ENCODE results near the gene DAB2IP. TPM values are rescaled to one million over a fixed set of nuclear protein-coding genes. Genes with fewer than 3 reads are reported as not detected.
A peak's percentile ranks its signal among the peaks of the same experiment; 100 is the strongest.

The DAB2IP gene
- total RNA-seq, 6 donors from 2014 or later = 61.8 to 98.0 (median 77.2) TPM

GRCh38 chr9:121781701-121782464, 130.4 kb downstream of the DAB2IP start:
- WGBS, 2 donors = 93 to 98% methylated on average over 15 to 17 of the region's 17 CpGs
- peaks cover 8 to 15% (median 9%) of the 10 kb centered on the region in 4 donors for H3K4me1 ChIP-seq
- H3K9me3 ChIP-seq = no peaks in the 10 kb centered on the region
- DNase-seq (peak in 1 of 2 donors; percentile 35), ATAC-seq (ENCODE audit: low FRiP score in 2 of 2) (no peak)
- no peak overlapping the region for H3K4me3 ChIP-seq
- TF ChIP-seq POLR2AphosphoS5 (IDR thresholded peaks at IDR 0.05) (no peak), POLR2A (IDR thresholded peaks at IDR 0.05) (no peak), EP300 (IDR thresholded peaks at IDR 0.05) (no peak), CTCF (IDR thresholded peaks at IDR 0.05) (no peak)
- H3K36me3 ChIP-seq = peaks cover 11 to 77% (median 50%) of the 10 kb centered on the region in 4 donors
- H3K27me3 ChIP-seq = no peaks in the 10 kb centered on the region
- H3K27ac ChIP-seq = no peak overlapping the region

- DNase-seq = no peak
- no peaks in the 10 kb centered on the region for H3K27me3 ChIP-seq
- H3K4me3 ChIP-seq = no peak overlapping the region
- ATAC-seq (ENCODE audit: low FRiP score in 2 of 2) = no peak
- H3K4me1 ChIP-seq = peaks cover 8 to 15% (median 9%) of the 10 kb centered on the region in 4 donors
- H3K9me3 ChIP-seq = no peaks in the 10 kb centered on the region
- peaks cover 11 to 74% (median 46%) of the 10 kb centered on the region in 4 donors for H3K36me3 ChIP-seq
- TF ChIP-seq POLR2AphosphoS5 (IDR thresholded peaks at IDR 0.05) (no peak), EP300 (IDR thresholded peaks at IDR 0.05) (no peak), POLR2A (IDR thresholded peaks at IDR 0.05) (no peak), CTCF (IDR thresholded peaks at IDR 0.05) (no peak)
- no peak overlapping the region for H3K27ac ChIP-seq
- WGBS, 2 donors = 96% methylated on average over 7 to 15 of the region's 17 CpGs
These were observed 131.2 kb downstream of the DAB2IP start for GRCh38 chr9:121782514-121783110.

- ATAC-seq (ENCODE audit: low FRiP score in 2 of 2) (no peak), DNase-seq (no peak)
- no peak for TF ChIP-seq CTCF (IDR thresholded peaks at IDR 0.05)
- no peak for TF ChIP-seq POLR2AphosphoS5 (IDR thresholded peaks at IDR 0.05)
- no peak for TF ChIP-seq POLR2A (IDR thresholded peaks at IDR 0.05)
- no peak for TF ChIP-seq EP300 (IDR thresholded peaks at IDR 0.05)
These were observed 131.7 kb downstream of the DAB2IP start for GRCh38 chr9:121783111-121783510.

GRCh38 chr9:121783521-121784507, 132.4 kb downstream of the DAB2IP start:
- Histone ChIP-seq H3K4me1 (peaks cover 2 to 15% (median 9%) of the 10 kb centered on the region in 4 donors), H3K27me3 (no peaks in the 10 kb centered on the region), H3K4me3 (no peak overlapping the region), H3K27ac (peak overlapping the region in 1 of 4 donors; percentile 39), H3K36me3 (peaks cover 11 to 65% (median 44%) of the 10 kb centered on the region in 4 donors), H3K9me3 (no peaks in the 10 kb centered on the region)
- no peak for TF ChIP-seq CTCF (IDR thresholded peaks at IDR 0.05)
- no peak for TF ChIP-seq POLR2A (IDR thresholded peaks at IDR 0.05)
- peak; percentile 18 to 59 for DNase-seq
- WGBS, 2 donors = 75 to 84% methylated on average over 13 to 26 of the region's 26 CpGs
- ATAC-seq (ENCODE audit: low FRiP score in 2 of 2) = peak in 1 of 2 donors; percentile 3

More at GRCh38 chr9:121783111-121783510, 131.7 kb downstream of the DAB2IP start:
- Histone ChIP-seq H3K9me3 (no peaks in the 10 kb centered on the region), H3K27me3 (no peaks in the 10 kb centered on the region), H3K4me1 (peaks cover 8 to 15% (median 9%) of the 10 kb centered on the region in 4 donors), H3K27ac (no peak overlapping the region), H3K4me3 (no peak overlapping the region), H3K36me3 (peaks cover 11 to 70% (median 44%) of the 10 kb centered on the region in 4 donors)
- WGBS, 2 donors = 89 to 100% methylated on average over 1 to 2 of the region's 2 CpGs

Data from upper lobe of left lung (tissue), 6 donors.